Measurements from ENCODE around the gene IFIH1. TPM values are rescaled to one million over a fixed set of nuclear protein-coding genes. Genes with fewer than 3 reads are reported as not detected.
A peak's percentile ranks its signal among the peaks of the same experiment; 100 is the strongest.

IFIH1 gene
- total RNA-seq, 1 experiment from 2014 or later, result 5.6 TPM

GRCh38 chr2:162312853-162313252, 5.6 kb downstream of the IFIH1 start:
- DNase-seq (ENCODE audit: low read depth), result no peak

GRCh38 chr2:162308747-162309503, 9.6 kb downstream of the IFIH1 start:
- DNase-seq (ENCODE audit: low read depth), result no peak

- no peak for DNase-seq (ENCODE audit: low read depth)
These were observed 12.6 kb downstream of the IFIH1 start for GRCh38 chr2:162305901-162306300.

- DNase-seq (ENCODE audit: low read depth), result no peak
These were observed 16.6 kb downstream of the IFIH1 start for GRCh38 chr2:162301877-162302276.

- DNase-seq (ENCODE audit: low read depth), result peak; percentile 71
These were observed 17.2 kb downstream of the IFIH1 start for GRCh38 chr2:162301151-162301804.

- DNase-seq (ENCODE audit: low read depth), result peak; percentile 22
These were observed 18.2 kb downstream of the IFIH1 start for GRCh38 chr2:162300266-162300665.

DNA sequence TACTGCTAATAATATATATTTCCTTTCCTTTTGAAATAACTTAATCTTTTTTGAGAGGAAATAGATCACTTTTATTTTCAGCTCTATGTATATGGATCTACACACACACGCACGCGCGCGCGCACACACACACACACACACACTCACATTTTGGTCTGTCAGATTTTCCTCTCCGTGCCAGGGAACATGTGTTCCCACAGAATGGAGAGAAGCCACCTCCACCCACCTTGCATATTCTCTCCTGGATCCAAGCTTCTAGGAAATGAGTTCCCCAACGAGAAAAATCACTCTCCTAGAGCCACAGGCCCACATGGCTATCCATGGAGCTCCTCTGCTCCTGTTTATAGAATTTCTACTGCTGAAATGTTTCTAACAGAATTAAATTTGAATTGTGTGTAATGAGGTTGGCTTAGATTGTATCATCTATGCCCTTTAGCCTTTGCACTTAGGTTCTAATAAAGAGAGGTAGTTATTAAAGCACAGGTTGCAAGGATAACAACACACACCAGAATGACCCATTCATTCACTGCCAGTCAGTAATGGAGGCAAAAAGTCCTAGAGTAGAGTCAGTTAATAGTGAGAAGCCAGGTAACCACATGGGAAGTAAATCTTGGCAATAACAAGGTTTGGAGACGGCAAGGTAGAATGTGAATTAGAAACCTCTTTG, 19.7 kb downstream of the IFIH1 start:
- no peak for DNase-seq (ENCODE audit: low read depth)

- DNase-seq (ENCODE audit: low read depth), result peak; percentile 79
These were observed 20.4 kb downstream of the IFIH1 start for GRCh38 chr2:162297925-162298552.

DNA sequence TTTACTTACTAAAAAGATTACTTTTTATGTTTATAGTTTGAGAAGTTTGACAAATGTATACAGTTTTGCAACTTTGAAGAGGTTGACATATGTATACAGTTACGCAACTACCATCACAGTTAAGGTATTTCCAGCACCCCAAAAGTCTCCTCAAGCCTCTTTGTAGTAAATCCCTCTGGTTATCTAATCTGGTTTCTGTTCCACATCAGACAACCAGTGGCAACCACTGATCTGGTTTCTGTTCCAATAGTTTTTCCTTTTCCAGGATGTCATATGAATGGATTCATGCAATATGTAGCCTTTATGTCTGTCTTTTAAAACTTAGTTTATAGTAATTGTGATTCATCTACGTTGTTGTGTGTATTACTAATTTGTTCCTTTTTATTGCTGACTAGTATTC, 23.5 kb downstream of the IFIH1 start:
- DNase-seq (ENCODE audit: low read depth), result no peak

DNA sequence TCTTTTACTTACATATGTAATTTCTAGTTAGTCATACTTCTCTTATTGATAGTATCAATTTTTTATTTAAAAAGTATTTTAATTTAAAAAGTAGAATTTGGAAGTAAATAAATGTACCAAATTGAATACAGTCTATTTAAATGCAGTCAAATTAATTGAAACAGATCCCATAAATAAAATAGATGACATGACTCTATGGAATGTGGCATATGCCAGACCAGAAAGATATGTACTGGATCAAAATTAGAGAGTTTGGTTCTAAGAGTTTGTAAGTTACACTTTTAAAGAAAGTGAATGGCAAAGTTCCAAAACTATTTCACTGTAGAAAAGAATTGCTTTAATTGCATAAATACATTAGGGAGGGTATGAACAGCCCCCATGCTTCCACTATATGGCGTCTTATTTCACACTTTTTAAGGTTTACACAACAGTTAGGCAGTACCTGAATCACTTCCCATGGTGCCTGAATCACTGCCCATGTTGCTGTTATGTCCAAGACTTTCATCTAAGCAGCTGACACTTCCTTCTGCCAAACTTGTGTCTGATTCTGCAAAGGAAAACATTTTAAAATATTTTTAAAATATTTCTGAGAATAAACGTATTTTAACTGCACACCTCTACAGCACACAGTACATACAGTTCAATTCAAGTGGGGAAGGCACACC, 25.2 kb downstream of the IFIH1 start:
- DNase-seq (ENCODE audit: low read depth), result peak; percentile 72

GRCh38 chr2:162291748-162292147, 26.7 kb downstream of the IFIH1 start:
- DNase-seq (ENCODE audit: low read depth), result no peak

DNA sequence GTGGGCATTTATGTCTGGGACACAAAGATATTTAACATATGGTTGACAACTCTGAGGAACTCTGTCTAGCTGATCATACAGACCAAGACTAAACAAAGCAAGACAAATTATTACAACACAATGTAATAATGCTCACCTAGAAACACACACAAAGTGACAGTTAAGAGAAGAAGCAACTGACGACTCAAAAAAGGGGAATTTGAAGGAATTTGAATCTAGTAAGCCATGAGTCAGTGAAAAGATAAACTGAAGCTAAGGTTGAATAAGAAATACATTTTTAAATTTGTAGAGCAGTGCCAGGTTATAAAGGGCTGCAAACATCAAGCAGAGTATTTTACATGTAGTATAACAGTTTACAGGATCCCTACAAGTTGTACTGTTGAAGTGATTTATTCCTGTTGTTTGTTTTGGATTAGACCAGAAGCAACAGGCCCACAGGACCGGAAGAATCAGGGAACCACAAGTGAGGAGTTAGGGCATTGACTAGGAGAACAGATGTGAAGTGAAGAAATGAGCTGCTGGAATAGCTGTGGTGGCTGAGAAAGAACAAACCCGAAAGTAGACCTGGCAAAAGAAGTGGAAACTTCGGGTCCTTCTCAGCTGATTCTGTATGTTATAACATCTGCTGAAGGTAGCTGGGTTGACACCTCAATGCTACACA, 35.6 kb downstream of the IFIH1 start:
- peak; percentile 90 for DNase-seq (ENCODE audit: low read depth)

DNA sequence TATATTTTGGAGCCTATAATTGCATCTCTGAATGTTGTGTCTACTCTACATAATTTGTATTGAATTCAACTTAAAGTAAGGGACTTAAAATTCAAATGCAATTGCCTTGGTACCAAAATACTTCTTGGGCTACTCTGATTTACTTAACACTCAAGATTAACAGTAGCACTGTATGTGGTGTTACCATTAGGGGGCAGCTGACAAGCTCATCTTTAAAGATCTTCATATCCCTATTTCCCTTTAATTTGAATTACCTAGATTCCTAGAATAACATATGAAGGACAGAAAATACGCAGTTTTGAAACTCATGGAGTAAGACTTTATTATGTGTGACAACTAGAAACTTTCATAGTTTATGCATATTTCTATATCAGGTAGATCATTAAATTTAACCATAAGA, 37.8 kb downstream of the IFIH1 start:
- no peak for DNase-seq (ENCODE audit: low read depth)

DNA sequence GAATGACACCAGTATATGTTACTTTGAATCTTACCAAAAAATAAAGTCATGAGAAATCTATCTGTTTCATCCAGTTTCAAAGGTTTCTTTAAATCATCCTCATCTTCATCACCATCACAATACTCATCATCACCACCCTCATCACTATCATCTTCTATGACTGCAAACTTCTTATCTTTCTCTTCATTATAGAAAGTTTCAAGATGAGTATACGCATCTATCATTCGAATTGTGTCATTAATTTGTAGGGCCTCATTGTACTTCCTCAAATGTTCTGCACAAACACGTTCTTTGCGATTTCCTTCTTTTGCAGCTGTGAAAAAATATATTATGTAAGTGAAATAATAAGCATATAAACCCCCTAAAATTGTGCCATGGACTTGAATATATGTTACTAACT, 41.1 kb downstream of the IFIH1 start:
- no peak for DNase-seq (ENCODE audit: low read depth)

- DNase-seq (ENCODE audit: low read depth), result no peak
These were observed 50.5 kb downstream of the IFIH1 start for GRCh38 chr2:162267996-162268395.

- no peak for DNase-seq (ENCODE audit: low read depth)
These were observed 51.0 kb downstream of the IFIH1 start for GRCh38 chr2:162267496-162267895.

DNA sequence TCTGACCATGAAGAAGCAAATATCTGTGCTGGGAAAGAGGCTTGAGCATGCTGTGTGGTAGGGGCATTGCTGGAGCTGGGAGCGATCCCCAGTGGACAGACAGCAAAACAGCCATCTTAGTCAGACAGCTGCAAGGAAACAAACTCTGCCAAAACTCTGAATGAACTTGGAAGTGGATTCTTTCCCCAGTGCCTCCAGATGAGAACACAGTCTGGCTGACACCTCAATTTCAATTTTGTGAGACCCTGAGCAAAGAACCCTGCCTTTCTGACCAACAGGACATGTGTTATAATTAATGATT, 52.1 kb downstream of the IFIH1 start:
- DNase-seq (ENCODE audit: low read depth), result peak; percentile 67

DNA sequence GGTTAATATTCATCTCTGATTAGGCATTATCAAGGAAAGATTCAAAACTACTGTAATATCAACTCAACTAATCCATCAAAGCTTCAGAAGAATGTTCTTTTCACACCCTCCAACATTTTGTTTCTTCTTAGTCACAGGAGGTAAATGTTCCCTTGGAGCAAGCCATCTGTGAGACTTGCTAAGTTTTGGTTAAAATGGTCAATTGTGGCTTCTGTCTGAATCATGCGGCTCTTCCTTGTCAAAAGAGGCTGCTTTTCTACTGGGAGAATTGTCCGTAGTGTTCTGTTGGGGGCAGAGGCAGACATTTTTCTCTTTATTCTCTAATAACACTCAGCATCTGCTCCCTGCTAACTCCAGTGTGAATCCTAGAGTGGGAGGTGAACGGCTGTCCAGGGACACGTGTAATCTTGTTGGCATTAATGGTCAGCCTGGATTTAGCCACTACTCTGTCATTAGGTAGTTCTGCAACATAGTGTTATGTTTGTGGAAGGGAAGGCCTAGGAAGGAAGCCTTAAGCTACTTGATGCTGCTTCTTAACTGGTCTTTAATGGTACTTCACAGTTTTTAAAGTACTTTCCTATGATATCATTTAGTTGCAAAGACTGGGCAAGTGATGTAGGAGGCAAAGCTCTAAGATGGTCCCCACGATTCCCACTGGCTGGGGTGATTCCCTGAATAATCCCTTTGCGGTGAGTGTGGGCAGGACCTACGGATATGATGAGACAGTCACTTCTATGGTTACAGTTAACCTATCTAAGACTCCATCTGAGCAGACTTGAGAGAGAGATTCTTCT, 52.6 kb downstream of the IFIH1 start:
- peak; percentile 66 for DNase-seq (ENCODE audit: low read depth)

DNA sequence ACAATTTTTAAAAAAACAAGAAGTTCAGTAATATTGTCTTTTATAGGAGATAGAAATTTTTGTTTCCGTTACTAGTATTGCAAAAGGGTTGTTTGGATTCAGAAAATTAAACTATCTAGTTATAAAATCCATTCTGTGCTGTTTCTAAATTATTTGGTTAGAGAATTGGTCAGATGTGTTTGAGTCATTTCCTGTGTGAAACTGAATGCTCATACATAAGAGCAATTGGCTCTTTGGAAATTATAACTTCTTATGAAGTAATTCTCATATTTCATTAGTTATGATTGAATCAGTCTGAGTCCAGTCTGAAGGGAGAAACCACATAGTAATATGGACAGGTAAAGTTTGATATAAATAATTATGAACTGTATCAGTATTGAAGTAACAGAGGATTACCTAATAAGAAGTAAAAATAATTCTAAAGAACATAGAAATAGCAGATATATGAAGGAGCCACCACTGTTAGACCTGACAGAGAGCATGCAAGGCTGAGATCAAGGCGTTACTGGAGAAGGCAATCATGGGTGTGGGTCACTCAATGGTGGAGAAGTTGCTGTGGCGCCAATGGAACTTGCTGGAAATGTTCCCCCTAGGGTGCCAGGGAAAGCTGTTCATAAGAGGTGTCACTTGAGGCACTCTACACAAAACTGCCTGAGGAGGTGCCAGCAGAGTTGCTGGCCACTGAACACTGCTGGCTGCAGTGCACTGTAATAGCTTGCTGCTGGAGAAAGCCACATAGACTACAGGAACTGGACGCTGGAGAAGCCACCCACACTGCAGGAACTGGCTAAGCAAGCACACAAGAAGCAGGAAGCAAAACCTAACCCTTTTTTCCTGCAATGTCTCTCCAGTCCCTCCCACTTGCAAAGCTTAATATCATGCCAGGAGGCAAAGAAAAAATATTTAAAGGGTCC, 57.2 kb downstream of the IFIH1 start:
- peak; percentile 86 for DNase-seq (ENCODE audit: low read depth)

Data from LHCN-M2 (cell line).